HepG2 (cell line): ENCODE data around the gene FIZ1. TPM values are rescaled to one million over a fixed set of nuclear protein-coding genes. Genes with fewer than 3 reads are reported as not detected.

ENCODE experiments used
- BCL6 ChIP-seq: IDR thresholded peaks from 2 replicates; pipeline ENCODE4 v1.6.1; 2016; ENCODE audit warnings: missing genetic modification reagents, missing compliant biosample characterization
- CEBPB ChIP-seq: IDR thresholded peaks from 2 replicates; pipeline ENCODE4 v1.6.1; 2011; ENCODE audit warnings: low read depth, low read length, improper control_type of control experiment, borderline replicate concordance
- CREB1 ChIP-seq, 2 experiments: fragments of 450-650 bp in 1 of 2; IDR thresholded peaks; 2 replicates each; pipeline ENCODE4 v1.6.1; 2016 to 2017; ENCODE audit warnings: control low read depth in 1 of 2, mild to moderate bottlenecking in 1 of 2, missing compliant biosample characterization in 1 of 2, missing genetic modification characterization in 1 of 2
- FOSL2 ChIP-seq: sonication (generic); formaldehyde crosslinking; IDR thresholded peaks from 2 replicates; pipeline ENCODE4 v1.4.0; 2020; ENCODE audit warnings: missing genetic modification reagents
- FOXK2 ChIP-seq: fragments of 450-650 bp; IDR thresholded peaks from 2 replicates; pipeline ENCODE4 v1.6.1; 2016
- GATAD2A ChIP-seq: IDR thresholded peaks from 2 replicates; pipeline ENCODE4 v1.6.1; 2016
- HDAC2 ChIP-seq: sonication (generic); formaldehyde crosslinking; IDR thresholded peaks from 2 replicates; pipeline ENCODE4 v1.4.0; 2020; ENCODE audit warnings: missing genetic modification reagents
- HMG20A ChIP-seq: IDR thresholded peaks from 2 replicates; pipeline ENCODE4 v1.6.1; 2016; ENCODE audit warnings: borderline replicate concordance
- KLF6 ChIP-seq: IDR thresholded peaks from 2 replicates; pipeline ENCODE4 v1.8.0; 2016; ENCODE audit warnings: missing biosample characterization, missing genetic modification reagents
- MAZ ChIP-seq, 2 experiments: sonication (generic) in 1 of 2; formaldehyde crosslinking in 1 of 2; IDR thresholded peaks; 2 replicates each; pipeline versions ENCODE4 v1.5.0 to v1.6.1; 2012 to 2020; ENCODE audit warnings: low read depth in 2 of 2, mild to moderate bottlenecking in 2 of 2, borderline replicate concordance in 1 of 2, improper control_type of control experiment in 1 of 2, low read length in 1 of 2, missing genetic modification reagents in 1 of 2, moderate library complexity in 1 of 2
- NFIB ChIP-seq: sonication (generic); formaldehyde crosslinking; IDR thresholded peaks from 2 replicates; pipeline ENCODE4 v1.9.0; 2021; ENCODE audit warnings: missing genetic modification reagents, mild to moderate bottlenecking, borderline replicate concordance
- ONECUT2 ChIP-seq: sonication (generic); formaldehyde crosslinking; IDR thresholded peaks from 2 replicates; pipeline ENCODE4 v1.4.0; 2020; ENCODE audit warnings: missing genetic modification reagents
- RXRB ChIP-seq: IDR thresholded peaks from 2 replicates; pipeline ENCODE4 v1.6.1; 2016; ENCODE audit warnings: borderline replicate concordance, missing genetic modification reagents, missing compliant biosample characterization
- SOX5 ChIP-seq: IDR thresholded peaks from 2 replicates; pipeline ENCODE4 v1.6.1; 2016; ENCODE audit warnings: borderline replicate concordance
- SOX6 ChIP-seq, 2 experiments: fragments of 450-650 bp in 1 of 2; sonication (generic) in 1 of 2; formaldehyde crosslinking in 1 of 2; IDR thresholded peaks; 2 replicates each; pipeline versions ENCODE4 v1.4.0 to v1.6.1; 2017 to 2020; ENCODE audit warnings: antibody characterized with exemption in 1 of 2, mild to moderate bottlenecking in 1 of 2, missing genetic modification reagents in 1 of 2
- TGIF2 ChIP-seq: IDR thresholded peaks from 2 replicates; pipeline ENCODE4 v1.6.1; 2016; ENCODE audit warnings: control low read depth, missing compliant biosample characterization
- polyA plus RNA-seq, 8 experiments: library from polyadenylated mRNA; depleted of rRNA in 3 of 8; stranded (reverse) in 7 of 8; unstranded in 1 of 8; fragments of >200 nt; fragmentation: Illumina TruSeq in 4 of 8; extraction: Trizol in 4 of 8; gene quantifications; 2 replicates each; pipeline versions ENCODE4 v1.2.1 to v1.2.3, GENCODE V29; 2011 to 2016; ENCODE audit warnings: low read depth in 4 of 8, missing spikeins in 1 of 8, mixed read lengths in 1 of 8; ENCODE audit not compliant: insufficient read depth in 1 of 8
- total RNA-seq, 5 experiments: library from RNA; depleted of rRNA; stranded (reverse); fragments of >200 nt; fragmentation: Illumina TruSeq; extraction: Trizol; gene quantifications; 2 replicates each; pipeline ENCODE4 v1.2.3, GENCODE V29; 2016; ENCODE audit warnings: low read depth in 1 of 5
- TF ChIP-seq, protein P1 (sequence below): sonication (generic); formaldehyde crosslinking; IDR thresholded peaks from 2 replicates; pipeline ENCODE4 v1.4.0; 2020; ENCODE audit warnings: mild to moderate bottlenecking, missing genetic modification reagents
- TF ChIP-seq, protein P2 (sequence below): sonication (generic); formaldehyde crosslinking; IDR thresholded peaks from 2 replicates; pipeline ENCODE4 v1.4.0; 2020; ENCODE audit warnings: missing genetic modification reagents
- TF ChIP-seq, protein P3 (sequence below): sonication (generic); formaldehyde crosslinking; IDR thresholded peaks from 2 replicates; pipeline ENCODE4 v1.5.0; 2020; ENCODE audit warnings: missing genetic modification reagents
- TF ChIP-seq, protein P4 (sequence below): IDR thresholded peaks from 2 replicates; pipeline ENCODE4 v1.6.1; 2012; ENCODE audit warnings: low read depth, low read length, improper control_type of control experiment
- TF ChIP-seq, protein P5 (sequence below): sonication (generic); formaldehyde crosslinking; IDR thresholded peaks from 2 replicates; pipeline ENCODE4 v1.8.0; 2022; ENCODE audit warnings: mild to moderate bottlenecking, missing genetic modification reagents

FIZ1 gene
- total and polyA plus RNA-seq, 2 of the 13 experiments (the other 11 are each of a cell fraction or from before 2014, with no cell fraction given): 3.6 to 5.9 TPM

DNA sequence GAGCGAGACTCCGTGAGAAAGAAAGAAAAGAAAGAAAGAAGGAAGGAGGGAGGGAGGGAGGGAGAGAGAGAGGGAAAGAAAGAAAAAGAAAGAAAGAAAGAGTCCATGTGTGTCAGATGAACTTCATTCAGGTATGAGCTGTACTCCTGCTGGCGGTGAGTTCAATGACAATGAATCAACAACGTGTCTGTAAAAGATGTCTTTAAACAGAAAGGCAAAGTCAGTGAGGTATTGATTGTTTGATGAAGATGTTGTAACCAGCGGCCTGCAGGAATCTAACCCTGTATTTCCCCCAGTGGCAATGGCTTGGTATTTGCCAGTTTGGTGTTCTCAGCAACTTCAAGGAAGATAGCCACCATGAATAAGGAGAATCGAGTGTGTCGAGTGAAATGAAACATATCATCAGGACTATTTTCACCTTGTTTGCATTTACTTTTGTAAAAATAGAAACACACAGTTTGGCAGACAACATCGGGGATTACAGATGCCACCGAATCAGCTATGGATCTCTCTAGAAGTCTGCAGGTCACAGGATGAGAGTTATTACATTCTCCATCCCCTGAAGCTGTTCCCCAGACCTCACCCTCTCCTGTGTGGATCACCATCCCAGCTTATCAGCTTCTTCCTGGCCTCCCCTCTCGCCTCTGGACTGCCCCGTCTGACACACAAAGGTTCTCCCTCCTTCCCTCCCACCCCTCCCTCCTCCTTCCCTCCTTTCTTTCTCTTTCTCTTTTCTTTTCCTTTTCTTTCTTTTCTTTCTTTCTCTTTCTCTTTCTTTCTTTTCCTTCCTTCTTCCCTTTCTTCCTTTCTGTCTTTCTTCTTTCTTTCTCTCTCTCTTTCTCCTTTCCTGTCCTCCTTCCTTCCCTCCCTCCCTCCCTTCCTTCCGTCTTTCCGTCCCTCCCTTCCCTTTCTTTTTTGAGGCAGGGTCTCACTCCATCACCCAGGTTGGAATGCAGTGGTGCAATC is 45.8 kb downstream of the FIZ1 start (continued):
- TF ChIP-seq SOX6 (IDR thresholded peaks at IDR 0.05): no peak
- peak; percentile 65 for TF ChIP-seq SOX6 (CRISPR knock-in tag; IDR thresholded peaks at IDR 0.05)
- peak; percentile 79; the same call in 1 of the 2 replicates for TF ChIP-seq SOX5 (CRISPR knock-in tag)
- TF ChIP-seq TGIF2 (CRISPR knock-in tag): no peak
- TF ChIP-seq BCL6 (CRISPR knock-in tag): peak; percentile 63
- peak; percentile 79 for TF ChIP-seq FOSL2 (CRISPR knock-in tag)
- TF ChIP-seq HMG20A: peak; percentile 62; the same call in 1 of the 2 replicates
- peak; percentile 27; the same call in 1 of the 2 replicates for TF ChIP-seq KLF6 (CRISPR knock-in tag)
- peak; percentile 95 for TF ChIP-seq ONECUT2 (CRISPR knock-in tag)
- TF ChIP-seq MAZ (IDR thresholded peaks at IDR 0.05; ENCODE audit: borderline replicate concordance, low read depth, low read length): no peak
- TF ChIP-seq MAZ (CRISPR knock-in tag; IDR thresholded peaks at IDR 0.05; ENCODE audit: low read depth): no peak
- TF ChIP-seq, protein P1, sequence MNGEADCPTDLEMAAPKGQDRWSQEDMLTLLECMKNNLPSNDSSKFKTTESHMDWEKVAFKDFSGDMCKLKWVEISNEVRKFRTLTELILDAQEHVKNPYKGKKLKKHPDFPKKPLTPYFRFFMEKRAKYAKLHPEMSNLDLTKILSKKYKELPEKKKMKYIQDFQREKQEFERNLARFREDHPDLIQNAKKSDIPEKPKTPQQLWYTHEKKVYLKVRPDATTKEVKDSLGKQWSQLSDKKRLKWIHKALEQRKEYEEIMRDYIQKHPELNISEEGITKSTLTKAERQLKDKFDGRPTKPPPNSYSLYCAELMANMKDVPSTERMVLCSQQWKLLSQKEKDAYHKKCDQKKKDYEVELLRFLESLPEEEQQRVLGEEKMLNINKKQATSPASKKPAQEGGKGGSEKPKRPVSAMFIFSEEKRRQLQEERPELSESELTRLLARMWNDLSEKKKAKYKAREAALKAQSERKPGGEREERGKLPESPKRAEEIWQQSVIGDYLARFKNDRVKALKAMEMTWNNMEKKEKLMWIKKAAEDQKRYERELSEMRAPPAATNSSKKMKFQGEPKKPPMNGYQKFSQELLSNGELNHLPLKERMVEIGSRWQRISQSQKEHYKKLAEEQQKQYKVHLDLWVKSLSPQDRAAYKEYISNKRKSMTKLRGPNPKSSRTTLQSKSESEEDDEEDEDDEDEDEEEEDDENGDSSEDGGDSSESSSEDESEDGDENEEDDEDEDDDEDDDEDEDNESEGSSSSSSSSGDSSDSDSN (CRISPR knock-in tag): peak; percentile 32; the same call in 1 of the 2 replicates
- TF ChIP-seq, protein P2, sequence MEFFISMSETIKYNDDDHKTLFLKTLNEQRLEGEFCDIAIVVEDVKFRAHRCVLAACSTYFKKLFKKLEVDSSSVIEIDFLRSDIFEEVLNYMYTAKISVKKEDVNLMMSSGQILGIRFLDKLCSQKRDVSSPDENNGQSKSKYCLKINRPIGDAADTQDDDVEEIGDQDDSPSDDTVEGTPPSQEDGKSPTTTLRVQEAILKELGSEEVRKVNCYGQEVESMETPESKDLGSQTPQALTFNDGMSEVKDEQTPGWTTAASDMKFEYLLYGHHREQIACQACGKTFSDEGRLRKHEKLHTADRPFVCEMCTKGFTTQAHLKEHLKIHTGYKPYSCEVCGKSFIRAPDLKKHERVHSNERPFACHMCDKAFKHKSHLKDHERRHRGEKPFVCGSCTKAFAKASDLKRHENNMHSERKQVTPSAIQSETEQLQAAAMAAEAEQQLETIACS: no peak
- no peak for TF ChIP-seq CREB1 (IDR thresholded peaks at IDR 0.05)
- peak; percentile 40; the same call in 1 of the 2 replicates for TF ChIP-seq CREB1 (CRISPR knock-in tag; IDR thresholded peaks at IDR 0.05)
- TF ChIP-seq, protein P3, sequence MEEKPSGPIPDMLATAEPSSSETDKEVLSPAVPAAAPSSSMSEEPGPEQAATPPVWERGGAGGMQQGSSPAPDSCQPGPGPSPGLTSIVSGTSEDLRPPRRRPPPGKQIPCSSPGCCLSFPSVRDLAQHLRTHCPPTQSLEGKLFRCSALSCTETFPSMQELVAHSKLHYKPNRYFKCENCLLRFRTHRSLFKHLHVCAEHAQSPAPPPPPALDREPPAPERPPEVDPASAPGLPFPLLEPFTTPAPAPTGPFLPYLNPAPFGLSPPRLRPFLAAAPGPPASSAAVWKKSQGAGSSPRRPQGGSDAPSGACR (CRISPR knock-in tag): no peak
- TF ChIP-seq NFIB (CRISPR knock-in tag): no peak
- peak; percentile 64; the same call in 1 of the 2 replicates for TF ChIP-seq HDAC2 (CRISPR knock-in tag)
- peak; percentile 97 for TF ChIP-seq GATAD2A
- TF ChIP-seq, protein P4, sequence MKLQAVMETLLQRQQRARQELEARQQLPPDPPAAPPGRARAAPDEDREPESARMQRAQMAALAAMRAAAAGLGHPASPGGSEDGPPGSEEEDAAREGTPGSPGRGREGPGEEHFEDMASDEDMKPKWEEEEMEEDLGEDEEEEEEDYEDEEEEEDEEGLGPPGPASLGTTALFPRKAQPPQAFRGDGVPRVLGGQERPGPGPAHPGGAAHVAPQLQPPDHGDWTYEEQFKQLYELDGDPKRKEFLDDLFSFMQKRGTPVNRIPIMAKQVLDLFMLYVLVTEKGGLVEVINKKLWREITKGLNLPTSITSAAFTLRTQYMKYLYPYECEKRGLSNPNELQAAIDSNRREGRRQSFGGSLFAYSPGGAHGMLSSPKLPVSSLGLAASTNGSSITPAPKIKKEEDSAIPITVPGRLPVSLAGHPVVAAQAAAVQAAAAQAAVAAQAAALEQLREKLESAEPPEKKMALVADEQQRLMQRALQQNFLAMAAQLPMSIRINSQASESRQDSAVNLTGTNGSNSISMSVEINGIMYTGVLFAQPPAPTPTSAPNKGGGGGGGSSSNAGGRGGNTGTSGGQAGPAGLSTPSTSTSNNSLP: peak; percentile 75
- TF ChIP-seq, protein P5, sequence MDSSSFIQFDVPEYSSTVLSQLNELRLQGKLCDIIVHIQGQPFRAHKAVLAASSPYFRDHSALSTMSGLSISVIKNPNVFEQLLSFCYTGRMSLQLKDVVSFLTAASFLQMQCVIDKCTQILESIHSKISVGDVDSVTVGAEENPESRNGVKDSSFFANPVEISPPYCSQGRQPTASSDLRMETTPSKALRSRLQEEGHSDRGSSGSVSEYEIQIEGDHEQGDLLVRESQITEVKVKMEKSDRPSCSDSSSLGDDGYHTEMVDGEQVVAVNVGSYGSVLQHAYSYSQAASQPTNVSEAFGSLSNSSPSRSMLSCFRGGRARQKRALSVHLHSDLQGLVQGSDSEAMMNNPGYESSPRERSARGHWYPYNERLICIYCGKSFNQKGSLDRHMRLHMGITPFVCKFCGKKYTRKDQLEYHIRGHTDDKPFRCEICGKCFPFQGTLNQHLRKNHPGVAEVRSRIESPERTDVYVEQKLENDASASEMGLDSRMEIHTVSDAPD: 0 out of 2 replicates have a peak, but pooled peaks have one; percentile 47
- 0 out of 2 replicates have a peak, but pooled peaks have one; percentile 33 for TF ChIP-seq FOXK2
- TF ChIP-seq RXRB (CRISPR knock-in tag): peak; percentile 77
- peak; percentile 76; the same call in 1 of the 2 replicates for TF ChIP-seq CEBPB
